Measurements from ENCODE around the gene VANGL1.
"Not testable (repeated sequence)": the region's sequence is repeated elsewhere in the genome, so short reads cannot be mapped to it uniquely, and the experiment has no call there.

VANGL1 gene

GRCh38 chr1:115620453-115620852 is 21.3 kb upstream of the VANGL1 start:
- H3K4me1 ChIP-seq (ENCODE audit: insufficient read depth, low read length), result no peaks in the 10 kb centered on the region
- H3K27ac ChIP-seq (ENCODE audit: low read depth, low read length), result no peak overlapping the region
- no peaks in the 10 kb centered on the region for H3K27me3 ChIP-seq (ENCODE audit: insufficient read depth, low read length)
- no peak overlapping the region for H3K9ac ChIP-seq (ENCODE audit: low read depth, low read length)
- no peaks in the 10 kb centered on the region for H3K36me3 ChIP-seq (ENCODE audit: insufficient read depth, low read length)
- peaks cover 12% of the 10 kb centered on the region; the same call in 1 of the 2 replicates for H3K9me3 ChIP-seq (ENCODE audit: insufficient read depth, low read depth, low read length)
- H3K4me3 ChIP-seq (ENCODE audit: low read length), result no peak overlapping the region

DNA sequence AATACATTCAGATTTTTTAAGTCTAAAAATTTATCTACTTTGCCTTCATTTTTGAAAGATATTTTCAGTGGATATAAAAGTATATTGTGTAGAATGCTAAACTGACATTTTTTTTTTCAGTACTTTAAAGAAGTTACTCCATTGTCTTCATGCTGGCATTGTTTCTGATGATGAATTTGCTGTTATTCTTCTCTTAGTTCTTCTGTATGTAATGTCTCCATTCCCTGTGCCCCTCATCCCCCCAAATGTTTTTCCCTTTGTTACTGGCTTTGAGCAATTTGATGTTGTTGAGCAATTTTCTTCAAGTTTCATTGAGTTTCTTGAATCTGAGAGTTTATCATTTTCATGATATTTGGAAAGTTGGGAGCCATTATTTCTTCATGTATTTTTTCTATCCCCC is 20.8 kb upstream of the VANGL1 start:
- peaks cover 12% of the 10 kb centered on the region; the same call in 1 of the 2 replicates for H3K9me3 ChIP-seq (ENCODE audit: insufficient read depth, low read depth, low read length)
- H3K9ac ChIP-seq (ENCODE audit: low read depth, low read length), result no peak overlapping the region
- H3K36me3 ChIP-seq (ENCODE audit: insufficient read depth, low read length), result no peaks in the 10 kb centered on the region
- no peaks in the 10 kb centered on the region for H3K27me3 ChIP-seq (ENCODE audit: insufficient read depth, low read length)
- no peak overlapping the region for H3K4me3 ChIP-seq (ENCODE audit: low read length)
- no peak overlapping the region for H3K27ac ChIP-seq (ENCODE audit: low read depth, low read length)
- H3K4me1 ChIP-seq (ENCODE audit: insufficient read depth, low read length), result no peaks in the 10 kb centered on the region

DNA sequence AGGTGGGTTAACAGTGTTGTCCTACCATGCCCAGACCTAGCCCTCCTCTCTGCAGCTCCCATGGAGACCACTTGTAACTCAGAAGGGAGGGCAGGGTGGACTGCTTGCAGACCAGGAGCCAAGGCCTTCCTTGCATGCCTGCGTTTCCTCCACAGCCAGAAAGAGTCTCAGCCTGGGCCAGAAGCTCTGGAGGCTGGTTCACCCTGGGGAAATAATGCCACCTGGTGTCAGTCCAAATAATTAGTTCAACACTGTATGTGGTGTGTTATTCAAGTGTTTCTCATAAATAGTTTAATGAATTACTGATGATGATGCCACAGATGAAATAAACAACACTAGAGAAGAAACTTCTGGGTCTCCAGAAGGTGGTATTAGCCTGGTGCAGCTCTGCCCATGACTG is 16.9 kb upstream of the VANGL1 start:
- Histone ChIP-seq H3K9me3 (ENCODE audit: insufficient read depth, low read depth, low read length) (peaks cover 12% of the 10 kb centered on the region; the same call in 1 of the 2 replicates), H3K4me3 (ENCODE audit: low read length) (no peak overlapping the region), H3K9ac (ENCODE audit: low read depth, low read length) (no peak overlapping the region), H3K4me1 (ENCODE audit: insufficient read depth, low read length) (no peaks in the 10 kb centered on the region), H3K27ac (ENCODE audit: low read depth, low read length) (no peak overlapping the region), H3K27me3 (ENCODE audit: insufficient read depth, low read length) (no peaks in the 10 kb centered on the region), H3K36me3 (ENCODE audit: insufficient read depth, low read length) (no peaks in the 10 kb centered on the region)
- WGBS, result 95% methylated on average over 1 of the region's 1 CpG

GRCh38 chr1:115630342-115630741 is 11.4 kb upstream of the VANGL1 start:
- Histone ChIP-seq H3K27ac (ENCODE audit: low read depth, low read length) (no peak overlapping the region), H3K9me3 (ENCODE audit: insufficient read depth, low read depth, low read length) (no peaks in the 10 kb centered on the region), H3K36me3 (ENCODE audit: insufficient read depth, low read length) (no peaks in the 10 kb centered on the region), H3K4me3 (ENCODE audit: low read length) (no peak overlapping the region), H3K4me1 (ENCODE audit: insufficient read depth, low read length) (peaks cover 25% of the 10 kb centered on the region), H3K27me3 (ENCODE audit: insufficient read depth, low read length) (no peaks in the 10 kb centered on the region), H3K9ac (ENCODE audit: low read depth, low read length) (no peak overlapping the region)
- WGBS, result 83% methylated on average over 2 of the region's 2 CpGs

GRCh38 chr1:115632251-115633026 is 9.3 kb upstream of the VANGL1 start:
- Histone ChIP-seq H3K27me3 (ENCODE audit: insufficient read depth, low read length) (no peaks in the 10 kb centered on the region), H3K9ac (ENCODE audit: low read depth, low read length) (no peak overlapping the region), H3K9me3 (ENCODE audit: insufficient read depth, low read depth, low read length) (no peaks in the 10 kb centered on the region), H3K36me3 (ENCODE audit: insufficient read depth, low read length) (no peaks in the 10 kb centered on the region), H3K4me1 (ENCODE audit: insufficient read depth, low read length) (peaks cover 25% of the 10 kb centered on the region), H3K27ac (ENCODE audit: low read depth, low read length) (peak overlapping the region; percentile 74), H3K4me3 (ENCODE audit: low read length) (no peak overlapping the region)
- WGBS, result 71% methylated on average over 3 of the region's 4 CpGs

GRCh38 chr1:115633606-115634005 is 8.2 kb upstream of the VANGL1 start:
- 100% methylated on average over 1 of the region's 1 CpG for WGBS
- not testable (repeated sequence) for H3K9me3 ChIP-seq (ENCODE audit: insufficient read depth, low read depth, low read length); H3K27ac ChIP-seq (ENCODE audit: low read depth, low read length); H3K9ac ChIP-seq (ENCODE audit: low read depth, low read length); H3K36me3 ChIP-seq (ENCODE audit: insufficient read depth, low read length); H3K27me3 ChIP-seq (ENCODE audit: insufficient read depth, low read length); H3K4me3 ChIP-seq (ENCODE audit: low read length)
- peaks cover 25% of the 10 kb centered on the region for H3K4me1 ChIP-seq (ENCODE audit: insufficient read depth, low read length)

DNA sequence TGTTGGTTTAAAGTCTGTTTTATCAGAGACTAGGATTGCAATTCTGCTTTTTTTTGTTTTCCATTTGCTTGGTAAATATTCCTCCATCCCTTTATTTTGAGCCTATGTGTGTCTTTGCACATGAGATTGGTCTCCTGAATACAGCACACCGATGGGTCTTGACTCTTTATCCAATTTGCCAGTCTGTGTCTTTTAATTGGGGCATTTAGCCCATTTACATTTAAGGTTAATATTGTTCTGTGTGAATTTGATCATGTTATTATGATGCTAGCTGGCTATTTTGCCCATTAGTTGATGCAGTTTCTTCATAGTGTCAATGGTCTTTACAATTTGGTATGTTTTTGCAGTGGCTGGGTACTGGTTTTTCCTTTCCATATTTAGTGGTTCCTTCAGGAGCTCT is 4.5 kb upstream of the VANGL1 start:
- not testable (repeated sequence) for H3K27me3 ChIP-seq (ENCODE audit: insufficient read depth, low read length); H3K27ac ChIP-seq (ENCODE audit: low read depth, low read length); H3K9ac ChIP-seq (ENCODE audit: low read depth, low read length); H3K4me3 ChIP-seq (ENCODE audit: low read length); H3K36me3 ChIP-seq (ENCODE audit: insufficient read depth, low read length); H3K9me3 ChIP-seq (ENCODE audit: insufficient read depth, low read depth, low read length); H3K4me1 ChIP-seq (ENCODE audit: insufficient read depth, low read length)
- 83% methylated on average over 1 of the region's 1 CpG for WGBS

DNA sequence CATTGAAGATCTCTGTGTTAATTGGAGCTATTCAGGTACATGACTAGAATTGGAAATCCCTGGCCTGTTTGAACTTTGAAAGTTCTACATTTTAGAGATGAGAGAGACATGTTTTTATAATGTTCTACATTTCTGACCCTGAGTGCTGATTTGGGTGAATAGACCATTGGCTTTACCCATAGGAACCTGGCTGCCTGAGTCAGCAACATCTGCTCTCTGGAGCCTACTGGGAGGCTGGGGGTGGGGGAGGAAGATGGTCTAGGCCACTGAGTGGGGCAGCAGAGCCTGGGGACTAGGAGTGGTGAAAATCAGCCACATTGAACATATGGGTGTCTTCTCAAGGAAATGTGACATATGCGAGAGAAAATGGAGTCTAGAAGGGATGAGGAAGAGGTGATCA is 1.4 kb upstream of the VANGL1 start:
- H3K9ac ChIP-seq (ENCODE audit: low read depth, low read length), result no peak overlapping the region
- no peak overlapping the region for H3K4me3 ChIP-seq (ENCODE audit: low read length)
- 0 out of 2 replicates have a peak, but pooled peaks cover 4% of the 10 kb centered on the region for H3K9me3 ChIP-seq (ENCODE audit: insufficient read depth, low read depth, low read length)
- H3K4me1 ChIP-seq (ENCODE audit: insufficient read depth, low read length), result peaks cover 12% of the 10 kb centered on the region; the same call in 1 of the 2 replicates
- no peak overlapping the region for H3K27ac ChIP-seq (ENCODE audit: low read depth, low read length)
- 91% methylated on average over 1 of the region's 1 CpG for WGBS
- H3K36me3 ChIP-seq (ENCODE audit: insufficient read depth, low read length), result no peaks in the 10 kb centered on the region
- 0 out of 2 replicates have a peak, but pooled peaks cover 3% of the 10 kb centered on the region for H3K27me3 ChIP-seq (ENCODE audit: insufficient read depth, low read length)

DNA sequence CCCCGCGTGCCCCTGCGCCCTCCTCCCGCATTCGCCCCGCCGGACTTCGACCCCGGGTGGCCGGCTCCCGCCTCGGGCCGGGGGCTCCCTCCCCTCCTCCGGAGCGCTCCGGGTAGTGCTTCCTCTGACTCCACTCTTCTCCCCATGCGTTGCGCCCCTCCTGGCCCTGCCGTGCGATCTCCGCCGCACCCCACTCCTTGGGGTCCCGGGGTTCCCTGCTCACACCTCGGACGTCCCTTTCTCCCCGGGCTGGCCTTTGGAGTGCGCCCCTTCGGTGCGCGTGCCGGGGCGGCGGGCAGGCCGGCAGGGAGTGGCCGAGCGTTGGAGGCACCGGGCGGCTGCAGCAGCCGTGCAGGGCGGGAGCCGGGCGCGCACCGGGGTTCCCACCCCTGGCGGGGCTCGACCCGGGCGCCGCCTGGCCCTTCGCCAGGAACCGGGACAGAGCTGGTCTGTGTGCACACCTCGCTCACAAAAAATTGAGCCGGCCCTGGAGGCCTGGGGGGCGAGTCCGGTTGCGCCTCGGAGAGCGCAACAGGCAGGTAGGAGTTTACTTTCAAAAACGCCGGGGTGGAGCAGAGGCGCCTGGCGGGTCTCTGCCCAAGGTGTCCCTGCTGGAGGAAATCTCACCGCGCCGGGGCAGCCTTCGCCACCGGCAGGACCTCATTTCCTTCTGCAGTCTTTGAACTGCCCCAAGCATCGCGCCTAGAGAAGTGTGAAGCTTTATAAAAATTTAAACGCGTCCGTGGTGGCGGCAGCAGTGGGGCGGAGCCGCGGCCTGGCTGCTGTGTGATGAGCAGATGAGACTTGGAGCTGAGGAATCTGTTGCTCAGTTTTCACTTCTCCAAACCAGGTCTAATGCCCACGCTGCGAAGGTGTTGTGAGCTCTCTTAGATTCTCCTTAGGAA is 650 bp downstream of the VANGL1 start:
- Histone ChIP-seq H3K4me1 (ENCODE audit: insufficient read depth, low read length) (peaks cover 23% of the 10 kb centered on the region), H3K27ac (ENCODE audit: low read depth, low read length) (peak overlapping the region; percentile 34), H3K27me3 (ENCODE audit: insufficient read depth, low read length) (0 out of 2 replicates have a peak, but pooled peaks cover 3% of the 10 kb centered on the region), H3K9me3 (ENCODE audit: insufficient read depth, low read depth, low read length) (0 out of 2 replicates have a peak, but pooled peaks cover 4% of the 10 kb centered on the region), H3K9ac (ENCODE audit: low read depth, low read length) (peak overlapping the region; percentile 86), H3K4me3 (ENCODE audit: low read length) (peak overlapping the region; percentile 91), H3K36me3 (ENCODE audit: insufficient read depth, low read length) (no peaks in the 10 kb centered on the region)
- under 1% methylated on average over 78 of the region's 78 CpGs for WGBS

GRCh38 chr1:115643225-115643624 is 1.5 kb downstream of the VANGL1 start:
- Histone ChIP-seq H3K9ac (ENCODE audit: low read depth, low read length) (peak overlapping the region; percentile 86; the same call in 1 of the 2 replicates), H3K4me1 (ENCODE audit: insufficient read depth, low read length) (peaks cover 30% of the 10 kb centered on the region), H3K36me3 (ENCODE audit: insufficient read depth, low read length) (no peaks in the 10 kb centered on the region), H3K27ac (ENCODE audit: low read depth, low read length) (no peak overlapping the region), H3K4me3 (ENCODE audit: low read length) (peak overlapping the region; percentile 91), H3K27me3 (ENCODE audit: insufficient read depth, low read length) (0 out of 2 replicates have a peak, but pooled peaks cover 3% of the 10 kb centered on the region), H3K9me3 (ENCODE audit: insufficient read depth, low read depth, low read length) (0 out of 2 replicates have a peak, but pooled peaks cover 4% of the 10 kb centered on the region)
- 36% methylated on average over 3 of the region's 4 CpGs for WGBS

DNA sequence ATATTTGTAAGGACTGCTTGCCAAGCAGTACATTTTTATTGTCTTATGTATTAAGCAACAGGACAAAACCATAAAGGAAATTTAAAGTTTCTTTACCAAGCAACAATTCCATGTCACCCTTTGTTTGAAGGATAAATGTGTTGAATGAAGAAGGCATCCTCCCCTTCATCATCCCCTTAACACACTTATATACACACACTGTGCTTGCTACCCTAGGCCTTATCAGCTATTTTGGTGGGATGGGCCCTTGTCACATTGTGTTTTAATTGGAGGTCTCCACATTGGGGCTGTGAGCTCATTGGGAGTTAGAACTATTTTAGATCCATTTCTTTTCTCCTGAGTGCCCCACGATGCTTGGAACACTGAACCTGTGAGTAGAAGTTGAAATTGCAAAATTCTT is 1.9 kb downstream of the VANGL1 start:
- Histone ChIP-seq H3K36me3 (ENCODE audit: insufficient read depth, low read length) (no peaks in the 10 kb centered on the region), H3K4me3 (ENCODE audit: low read length) (peak overlapping the region; percentile 91), H3K9me3 (ENCODE audit: insufficient read depth, low read depth, low read length) (0 out of 2 replicates have a peak, but pooled peaks cover 4% of the 10 kb centered on the region), H3K9ac (ENCODE audit: low read depth, low read length) (no peak overlapping the region), H3K27me3 (ENCODE audit: insufficient read depth, low read length) (0 out of 2 replicates have a peak, but pooled peaks cover 3% of the 10 kb centered on the region), H3K27ac (ENCODE audit: low read depth, low read length) (no peak overlapping the region), H3K4me1 (ENCODE audit: insufficient read depth, low read length) (peaks cover 34% of the 10 kb centered on the region)
- WGBS, result 75% methylated on average over 1 of the region's 1 CpG

Data from HUES64 (cell line).